A673 (cell line): ENCODE results near the gene FGFR2. TPM values are rescaled to one million over a fixed set of nuclear protein-coding genes. Genes with fewer than 3 reads are reported as not detected.

Experiments used
- BruUV-seq: library from RNA; stranded (reverse); fragments of 400-500 nt; replicated peaks from 2 replicates; lab custom pipeline; 2021; lab: Mats Ljungman, UMichigan
- CTCF ChIA-PET: fragments of 300-600 bp; sonication (Branson Sonifier 250); formaldehyde crosslinking; loops from one replicate; lab custom pipeline; 2022; ENCODE audit warnings: antibody characterized with exemption; lab: Charles Lee
- POLR2A ChIA-PET: fragments of 300-600 bp; sonication (Branson Sonifier 250); formaldehyde crosslinking; loops from one replicate; lab custom pipeline; 2022; ENCODE audit warnings: antibody characterized with exemption; ENCODE audit not compliant: low non-redundant PET; lab: Charles Lee
- DNase-seq: peaks from one replicate; pipeline ENCODE4 v3.0.0-alpha.2; 2015; ENCODE audit warnings: low spot score
- H3K27ac ChIP-seq: fragments of 200-600 bp; sonication (generic); 2 replicates; pipeline ENCODE4 v1.5.1; 2016; ENCODE audit warnings: mixed run types, low read depth, mild to moderate bottlenecking, mixed read lengths, antibody characterized with exemption, low read length; ENCODE audit not compliant: poor library complexity, severe bottlenecking
- H3K27me3 ChIP-seq: fragments of 200-600 bp; sonication (generic); replicated peaks from 2 replicates; pipeline ENCODE4 v1.6.1; 2017; ENCODE audit warnings: mixed run types, low read depth, mild to moderate bottlenecking, mixed read lengths, antibody characterized with exemption, low read length; ENCODE audit not compliant: insufficient read depth, poor library complexity
- H3K36me3 ChIP-seq: fragments of 200-600 bp; sonication (generic); 2 replicates; pipeline ENCODE4 v1.6.1; 2016; ENCODE audit warnings: mixed run types, mild to moderate bottlenecking, mixed read lengths, antibody characterized with exemption, low read length; ENCODE audit not compliant: insufficient read depth, poor library complexity, severe bottlenecking
- H3K4me1 ChIP-seq: fragments of 200-600 bp; sonication (generic); 2 replicates; pipeline ENCODE4 v1.6.1; 2017; ENCODE audit warnings: mixed run types, mild to moderate bottlenecking, mixed read lengths, antibody characterized with exemption, low read length; ENCODE audit not compliant: insufficient read depth, poor library complexity, severe bottlenecking
- H3K4me3 ChIP-seq: fragments of 200-600 bp; sonication (generic); 2 replicates; pipeline ENCODE4 v1.5.1; 2016; ENCODE audit warnings: low read depth, mixed run types, mild to moderate bottlenecking, mixed read lengths, low read length; ENCODE audit not compliant: poor library complexity, severe bottlenecking
- H3K9me3 ChIP-seq: fragments of 200-600 bp; sonication (generic); 2 replicates; pipeline ENCODE4 v1.6.1; 2016; ENCODE audit warnings: mixed run types, low read depth, mild to moderate bottlenecking, mixed read lengths, antibody characterized with exemption, low read length; ENCODE audit not compliant: poor library complexity, severe bottlenecking
- EZH2 ChIP-seq: fragments of 200-600 bp; sonication (generic); IDR thresholded peaks from 2 replicates; pipeline ENCODE4 v1.6.1; 2017; ENCODE audit warnings: borderline replicate concordance, low read depth, mild to moderate bottlenecking, mixed read lengths, antibody characterized with exemption, low read length; ENCODE audit not compliant: poor library complexity, severe bottlenecking
- intact Hi-C: fragments of 100-400 bp; cut with micrococcal nuclease; formaldehyde crosslinking; loops from one replicate; pipeline ENCODE4 v1.10.0; 2022; ENCODE audit not compliant: unreplicated experiment
- total RNA-seq: library from RNA; stranded (reverse); gene quantifications from 2 replicates; pipeline ENCODE4 v1.2.3, GENCODE V29; 2021
- TF ChIP-seq, protein P1 (sequence below): fragments of 300-800, 200-600 bp; sonication (generic); conservative IDR thresholded peaks from 2 replicates; pipeline ENCODE4 v1.5.1; 2017; ENCODE audit warnings: low read depth, mild to moderate bottlenecking, antibody characterized with exemption, low read length, moderate library complexity, mixed read lengths

The FGFR2 gene
- total RNA-seq, 1 experiment from 2014 or later = 0.60 TPM

- no peaks in the 10 kb centered on the region for H3K36me3 ChIP-seq
- H3K27ac ChIP-seq = no peak overlapping the region
- ChIA-PET POLR2A (no interaction called here), CTCF (no interaction called here)
- H3K9me3 ChIP-seq = no peaks in the 10 kb centered on the region
- H3K4me3 ChIP-seq = no peak overlapping the region
- H3K27me3 ChIP-seq = peaks cover 3% of the 10 kb centered on the region
- no peak for DNase-seq
- H3K4me1 ChIP-seq = no peaks in the 10 kb centered on the region
- no TSS peak for BruUV-seq
- intact Hi-C loops = no loop called here
- TF ChIP-seq EZH2 = no peak
- TF ChIP-seq, protein P1, sequence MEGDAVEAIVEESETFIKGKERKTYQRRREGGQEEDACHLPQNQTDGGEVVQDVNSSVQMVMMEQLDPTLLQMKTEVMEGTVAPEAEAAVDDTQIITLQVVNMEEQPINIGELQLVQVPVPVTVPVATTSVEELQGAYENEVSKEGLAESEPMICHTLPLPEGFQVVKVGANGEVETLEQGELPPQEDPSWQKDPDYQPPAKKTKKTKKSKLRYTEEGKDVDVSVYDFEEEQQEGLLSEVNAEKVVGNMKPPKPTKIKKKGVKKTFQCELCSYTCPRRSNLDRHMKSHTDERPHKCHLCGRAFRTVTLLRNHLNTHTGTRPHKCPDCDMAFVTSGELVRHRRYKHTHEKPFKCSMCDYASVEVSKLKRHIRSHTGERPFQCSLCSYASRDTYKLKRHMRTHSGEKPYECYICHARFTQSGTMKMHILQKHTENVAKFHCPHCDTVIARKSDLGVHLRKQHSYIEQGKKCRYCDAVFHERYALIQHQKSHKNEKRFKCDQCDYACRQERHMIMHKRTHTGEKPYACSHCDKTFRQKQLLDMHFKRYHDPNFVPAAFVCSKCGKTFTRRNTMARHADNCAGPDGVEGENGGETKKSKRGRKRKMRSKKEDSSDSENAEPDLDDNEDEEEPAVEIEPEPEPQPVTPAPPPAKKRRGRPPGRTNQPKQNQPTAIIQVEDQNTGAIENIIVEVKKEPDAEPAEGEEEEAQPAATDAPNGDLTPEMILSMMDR = no peak
These were observed 15.2 kb upstream of the FGFR2 start for GRCh38 chr10:121613456-121613855.

- intact Hi-C loops = no loop called here
- ChIA-PET CTCF (interaction anchor here (0.6 kb wide), 1 partner anchor 658 kb away, joined by 6 read pairs; no protein-coding TSS in a partner anchor), POLR2A (no interaction called here)
- Histone ChIP-seq H3K4me1 (no peaks in the 10 kb centered on the region), H3K36me3 (no peaks in the 10 kb centered on the region), H3K27me3 (peaks cover 7% of the 10 kb centered on the region), H3K9me3 (no peaks in the 10 kb centered on the region), H3K4me3 (no peak overlapping the region), H3K27ac (no peak overlapping the region)
- BruUV-seq = no TSS peak
- no peak for TF ChIP-seq EZH2
- TF ChIP-seq, protein P1 = no peak
- DNase-seq = no peak
These were observed 13.3 kb upstream of the FGFR2 start for GRCh38 chr10:121611393-121612159.

DNA sequence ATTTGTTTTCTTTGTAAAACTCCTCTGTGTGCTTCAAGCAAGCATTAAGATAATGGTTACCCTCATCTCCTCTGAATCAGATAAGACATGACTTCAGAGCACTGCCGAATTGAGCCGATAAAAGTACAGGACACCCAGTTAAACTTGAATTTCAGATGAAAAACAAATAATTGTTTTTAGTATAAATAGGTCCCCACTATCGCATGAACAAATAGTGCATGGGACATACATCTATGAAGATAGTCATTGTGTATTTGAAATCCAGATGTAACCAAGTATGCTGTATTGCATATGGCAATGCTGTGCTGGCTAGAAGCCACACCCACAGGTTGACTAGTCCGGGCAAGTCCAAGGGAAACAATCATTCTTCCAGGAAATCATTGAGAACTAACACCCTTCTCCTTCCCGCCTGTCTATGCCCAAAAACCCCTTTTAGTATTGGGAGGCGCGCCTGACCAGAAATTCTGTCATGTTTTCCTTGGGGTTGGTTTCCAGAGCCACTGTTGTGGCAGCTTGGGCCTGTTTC lies 12.6 kb upstream of the FGFR2 start:
- no peaks in the 10 kb centered on the region for H3K9me3 ChIP-seq
- H3K27me3 ChIP-seq = peaks cover 7% of the 10 kb centered on the region
- intact Hi-C loops = no loop called here
- no peak overlapping the region for H3K4me3 ChIP-seq
- no TSS peak for BruUV-seq
- no peak overlapping the region for H3K27ac ChIP-seq
- no peaks in the 10 kb centered on the region for H3K4me1 ChIP-seq
- no peak for DNase-seq
- CTCF ChIA-PET = interaction anchor here (0.6 kb wide), 1 partner anchor 658 kb away, joined by 6 read pairs; no protein-coding TSS in a partner anchor
- POLR2A ChIA-PET = no interaction called here
- H3K36me3 ChIP-seq = no peaks in the 10 kb centered on the region
- TF ChIP-seq EZH2 = no peak
- TF ChIP-seq, protein P1 = no peak
